H1 (cell line): ENCODE results near the gene SLC2A2. TPM values are rescaled to one million over a fixed set of nuclear protein-coding genes. Genes with fewer than 3 reads are reported as not detected.

ENCODE experiments used
- CTCF ChIA-PET: fragments of 300-600 bp; sonication (Branson Sonifier 250); formaldehyde crosslinking; loops from one replicate; lab custom pipeline; 2021; ENCODE audit not compliant: partially characterized antibody; lab: Charles Lee
- POLR2A ChIA-PET: fragments of 300-600 bp; sonication (Branson Sonifier 250); formaldehyde crosslinking; loops from one replicate; lab custom pipeline; 2021; ENCODE audit warnings: inconsistent platforms; ENCODE audit not compliant: partially characterized antibody; lab: Charles Lee
- DNase-seq, 2 experiments: peaks; one replicate each; pipeline versions ENCODE4 v3.0.0 to v3.0.0-alpha.2; 2010 to 2022; ENCODE audit warnings: low spot score in 2 of 2, low read depth in 1 of 2, mixed read lengths in 1 of 2
- FAIRE-seq: peaks from 2 replicates; lab custom pipeline; 2011; peaks lifted over from hg19 to GRCh38; lab: Jason Lieb, UNC
- H2AFZ ChIP-seq: 2 replicates; pipeline ENCODE4 v1.8.1; 2012; ENCODE audit warnings: low read length, inconsistent platforms
- H2AK5ac ChIP-seq: 2 replicates; pipeline ENCODE4 v1.6.1; 2013; ENCODE audit warnings: low read depth, low read length
- H2BK120ac ChIP-seq: replicated peaks from 2 replicates; pipeline ENCODE3; 2013; ENCODE audit warnings: low read depth, low read length, inconsistent platforms
- H2BK12ac ChIP-seq: 2 replicates; pipeline ENCODE4 v1.6.1; 2013; ENCODE audit warnings: low read depth, low read length
- H2BK15ac ChIP-seq: 2 replicates; pipeline ENCODE4 v1.6.1; 2013; ENCODE audit warnings: low read length
- H2BK20ac ChIP-seq: 2 replicates; pipeline ENCODE4 v1.6.1; 2013; ENCODE audit warnings: low read length
- H2BK5ac ChIP-seq: 2 replicates; pipeline ENCODE4 v1.6.1; 2013; ENCODE audit warnings: low read depth, low read length
- H3K14ac ChIP-seq: 2 replicates; pipeline ENCODE4 v1.6.1; 2013; ENCODE audit warnings: inconsistent platforms; ENCODE audit not compliant: insufficient read length
- H3K18ac ChIP-seq: 2 replicates; pipeline ENCODE4 v1.6.1; 2013; ENCODE audit warnings: low read length; ENCODE audit errors: extremely low read depth
- H3K23ac ChIP-seq: 2 replicates; pipeline ENCODE4 v1.6.1; 2013; ENCODE audit warnings: inconsistent platforms; ENCODE audit not compliant: insufficient read length
- H3K23me2 ChIP-seq: 2 replicates; pipeline ENCODE4 v1.6.1; 2013; ENCODE audit warnings: low read depth, low read length
- H3K27ac ChIP-seq: 2 replicates; pipeline ENCODE4 v1.6.1; 2011; ENCODE audit warnings: low read depth, low read length, inconsistent platforms
- H3K27me3 ChIP-seq, 4 experiments: replicated peaks in 1 of 4; 1 replicate in 1 of 4; 2 replicates in 3 of 4; pipeline versions ENCODE4 v1.6.1 to v1.8.1; 2011 to 2013; ENCODE audit warnings: low read length in 3 of 4, mild to moderate bottlenecking in 3 of 4, inconsistent platforms in 2 of 4, mixed read lengths in 2 of 4, moderate library complexity in 1 of 4; ENCODE audit not compliant: control insufficient read depth in 3 of 4, insufficient read depth in 3 of 4; ENCODE audit errors: extremely low read depth in 1 of 4
- H3K36me3 ChIP-seq, 4 experiments: 2 replicates each; pipeline versions ENCODE4 v1.6.1 to v1.8.1; 2011 to 2013; ENCODE audit warnings: mild to moderate bottlenecking in 4 of 4, low read length in 3 of 4, moderate library complexity in 2 of 4, control low read depth in 1 of 4, inconsistent platforms in 1 of 4; ENCODE audit not compliant: insufficient read depth in 4 of 4, control insufficient read depth in 2 of 4
- H3K4ac ChIP-seq: replicated peaks from 2 replicates; pipeline ENCODE3; 2013; ENCODE audit warnings: low read length, low read depth, mixed read lengths, inconsistent platforms; ENCODE audit not compliant: insufficient read length
- H3K4me1 ChIP-seq, 4 experiments: replicated peaks in 1 of 4; 1 replicate in 1 of 4; 2 replicates in 3 of 4; pipeline versions ENCODE4 v1.6.1 to v1.8.1; 2011 to 2013; ENCODE audit warnings: low read length in 3 of 4, inconsistent platforms in 2 of 4, mixed read lengths in 1 of 4; ENCODE audit not compliant: insufficient read depth in 4 of 4, control insufficient read depth in 3 of 4
- H3K4me2 ChIP-seq, 2 experiments: 2 replicates each; pipeline versions ENCODE4 v1.6.1 to v1.8.1; 2011 to 2013; ENCODE audit warnings: low read depth in 2 of 2, low read length in 2 of 2, control low read depth in 1 of 2, inconsistent platforms in 1 of 2, mild to moderate bottlenecking in 1 of 2; ENCODE audit not compliant: insufficient read depth in 1 of 2
- H3K4me3 ChIP-seq, 4 experiments: fragments of 200-600, 300-600 bp in 1 of 4; sonication (generic), shearing (Covaris generic), sonication (Bioruptor Twin) in 1 of 4; 2 replicates each; pipeline versions ENCODE4 v1.5.1 to v1.8.1; 2011 to 2016; ENCODE audit warnings: low read length in 4 of 4, low read depth in 3 of 4, control low read depth in 2 of 4, inconsistent platforms in 2 of 4, mild to moderate bottlenecking in 2 of 4, mixed read lengths in 1 of 4, moderate library complexity in 1 of 4; ENCODE audit not compliant: insufficient read depth in 2 of 4; ENCODE audit errors: extremely low read depth in 1 of 4
- H3K56ac ChIP-seq: replicated peaks from 2 replicates; pipeline ENCODE3; 2013; ENCODE audit warnings: low read depth, mild to moderate bottlenecking, mixed read lengths, low read length, inconsistent platforms; ENCODE audit not compliant: insufficient read length
- H3K79me1 ChIP-seq: 2 replicates; pipeline ENCODE4 v1.6.1; 2013; ENCODE audit warnings: low read depth, low read length, control low read depth
- H3K79me2 ChIP-seq, 2 experiments: 2 replicates each; pipeline versions ENCODE4 v1.6.1 to v1.8.1; 2012 to 2013; ENCODE audit warnings: low read length in 2 of 2, mild to moderate bottlenecking in 2 of 2, inconsistent platforms in 1 of 2; ENCODE audit not compliant: insufficient read depth in 2 of 2, control insufficient read depth in 1 of 2
- H3K9ac ChIP-seq, 4 experiments: replicated peaks in 1 of 4; 1 replicate in 1 of 4; 2 replicates in 3 of 4; pipeline versions ENCODE4 v1.6.1 to v1.8.1; 2011 to 2013; ENCODE audit warnings: low read depth in 3 of 4, low read length in 3 of 4, control low read depth in 2 of 4, mild to moderate bottlenecking in 2 of 4, moderate library complexity in 2 of 4, inconsistent platforms in 1 of 4; ENCODE audit errors: extremely low read depth in 1 of 4
- H3K9me3 ChIP-seq, 2 experiments: 2 replicates each; pipeline versions ENCODE4 v1.6.1 to v1.8.1; 2012 to 2013; ENCODE audit warnings: mild to moderate bottlenecking in 2 of 2, moderate library complexity in 2 of 2, control low read depth in 1 of 2, inconsistent platforms in 1 of 2, low read depth in 1 of 2, low read length in 1 of 2, mixed read lengths in 1 of 2; ENCODE audit not compliant: insufficient read depth in 2 of 2
- H4K20me1 ChIP-seq, 2 experiments: replicated peaks in 1 of 2; 2 replicates each; pipeline versions ENCODE3 to v1.8.1; 2011 to 2013; ENCODE audit warnings: inconsistent platforms in 2 of 2, low read length in 2 of 2, mild to moderate bottlenecking in 1 of 2; ENCODE audit not compliant: insufficient read depth in 2 of 2, control insufficient read depth in 1 of 2
- H4K5ac ChIP-seq: 2 replicates; pipeline ENCODE4 v1.6.1; 2013; ENCODE audit warnings: low read length, low read depth, mixed read lengths, inconsistent platforms; ENCODE audit not compliant: insufficient read length
- H4K8ac ChIP-seq: 2 replicates; pipeline ENCODE4 v1.8.0; 2013; ENCODE audit warnings: mild to moderate bottlenecking, moderate library complexity, low read length, inconsistent platforms; ENCODE audit not compliant: insufficient read depth; ENCODE audit errors: extremely low read depth
- H4K91ac ChIP-seq: replicated peaks from 2 replicates; pipeline ENCODE3; 2013; ENCODE audit warnings: low read length, mixed read lengths, inconsistent platforms; ENCODE audit not compliant: insufficient read length
- CEBPB ChIP-seq: IDR thresholded peaks from 2 replicates; pipeline ENCODE4 v1.6.1; 2012; ENCODE audit warnings: low read depth, low read length
- CTBP2 ChIP-seq: IDR thresholded peaks from 2 replicates; pipeline ENCODE4 v1.7.0; 2011; ENCODE audit warnings: borderline replicate concordance, mild to moderate bottlenecking, moderate library complexity, mixed read lengths, low read length; ENCODE audit not compliant: insufficient read depth, insufficient read length
- EP300 ChIP-seq, 2 experiments: IDR thresholded peaks; 1 replicate in 1 of 2; 2 replicates in 1 of 2; pipeline ENCODE4 v1.6.1; 2011 to 2012; ENCODE audit warnings: low read depth in 2 of 2, low read length in 2 of 2, mild to moderate bottlenecking in 2 of 2, borderline replicate concordance in 1 of 2, inconsistent platforms in 1 of 2, moderate library complexity in 1 of 2
- GABPA ChIP-seq: IDR thresholded peaks from 2 replicates; pipeline ENCODE4 v1.6.1; 2011; ENCODE audit warnings: mild to moderate bottlenecking, low read length, moderate library complexity, borderline replicate concordance; ENCODE audit not compliant: insufficient read depth
- JUND ChIP-seq: IDR thresholded peaks from 2 replicates; pipeline ENCODE4 v1.6.1; 2011; ENCODE audit warnings: mild to moderate bottlenecking, improper control_type of control experiment, low read length
- PHF8 ChIP-seq: fragments of 200-600 bp; sonication (generic); conservative IDR thresholded peaks from 2 replicates; pipeline ENCODE4 v1.7.1; 2012; ENCODE audit warnings: low read depth, mild to moderate bottlenecking, inconsistent platforms, low read length, moderate library complexity
- RBBP5 ChIP-seq: IDR thresholded peaks from 2 replicates; pipeline ENCODE4 v1.7.1; 2012; ENCODE audit warnings: low read depth, mild to moderate bottlenecking, inconsistent platforms, low read length, moderate library complexity, borderline replicate concordance
- SAP30 ChIP-seq: fragments of 300-600 bp; sonication (generic); IDR thresholded peaks from 2 replicates; pipeline ENCODE4 v1.7.1; 2012; ENCODE audit warnings: low read length, moderate library complexity, mild to moderate bottlenecking, inconsistent platforms; ENCODE audit not compliant: insufficient read depth, insufficient replicate concordance
- TEAD4 ChIP-seq: IDR thresholded peaks from 2 replicates; pipeline ENCODE4 v1.6.1; 2012; ENCODE audit warnings: low read depth, low read length, inconsistent platforms, mixed read lengths
- WGBS, 2 experiments: shearing (Covaris generic) in 1 of 2; methylation state at CpG; one replicate each; pipeline versions ENCODE4 v1.1.6 to v1.1.7; 2013 to 2015; ENCODE audit warnings: low lambda C conversion rate in 2 of 2, mixed read lengths in 2 of 2, inconsistent platforms in 1 of 2, low coverage in 1 of 2, missing lambda C conversion rate in 1 of 2; ENCODE audit not compliant: insufficient replicate concordance in 2 of 2, insufficient coverage in 1 of 2, insufficient read length in 1 of 2; ENCODE audit errors: extremely low coverage in 1 of 2, missing lambda C conversion rate in 1 of 2; 5-methylcytosine and 5-hydroxymethylcytosine counted together
- polyA plus RNA-seq, 7 experiments: library from polyadenylated mRNA; depleted of rRNA in 3 of 7; stranded (reverse) in 5 of 7; unstranded in 2 of 7; fragments of >200 nt in 5 of 7; fragments of 200-250 nt in 2 of 7; gene quantifications; 1 replicate in 5 of 7; 2 replicates in 1 of 7; 4 replicates in 1 of 7; pipeline versions ENCODE4 v1.2.1 to v1.2.3, GENCODE V29; 2011 to 2013; ENCODE audit warnings: missing spikeins in 2 of 7, mixed read lengths in 2 of 7
- total RNA-seq: library from RNA; stranded (reverse); fragmentation: NEBNext Ultra II Directional; extraction: Animal tissue kit (Norgen Biotek cat#: 25700); gene quantifications from 2 replicates; pipeline ENCODE4 v1.2.1, GENCODE V29; 2021
- TF ChIP-seq, protein P1 (sequence below): IDR thresholded peaks from 2 replicates; pipeline ENCODE4 v1.6.1; 2012; ENCODE audit warnings: inconsistent platforms
- TF ChIP-seq, protein P2 (sequence below): IDR thresholded peaks from 2 replicates; pipeline ENCODE4 v1.6.1; 2012; ENCODE audit warnings: inconsistent platforms
- TF ChIP-seq, protein P3 (sequence below): IDR thresholded peaks from 2 replicates; pipeline ENCODE4 v1.6.1; 2011; ENCODE audit warnings: low read depth, mild to moderate bottlenecking, low read length; ENCODE audit not compliant: insufficient read depth

The SLC2A2 gene
- total and polyA plus RNA-seq, 2 of the 8 experiments (the other 6 are each of a cell fraction or from before 2014, with no cell fraction given): not detected

DNA sequence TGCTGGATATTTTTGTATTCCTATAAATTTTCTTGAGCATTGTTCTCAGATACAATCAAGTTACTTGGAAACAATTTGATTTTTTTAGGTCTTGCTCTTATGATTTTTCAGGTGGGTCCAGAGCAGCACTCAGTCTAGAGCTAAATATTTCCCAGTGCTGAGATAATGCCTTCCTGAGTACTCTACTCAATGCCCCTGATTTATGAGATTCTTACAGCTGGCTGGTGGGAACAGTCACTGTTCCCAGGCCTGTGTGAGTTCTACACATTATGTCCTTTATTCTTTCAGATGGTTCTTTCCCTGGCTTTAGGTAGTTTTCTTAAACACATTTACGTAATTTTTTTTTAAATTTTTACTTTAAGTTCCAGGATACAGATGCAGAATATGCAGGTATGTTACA lies 67.1 kb downstream of the SLC2A2 start:
- Histone ChIP-seq H3K27me3 (no peaks in the 10 kb centered on the region), H3K36me3 (no peaks in the 10 kb centered on the region), H3K4me3 (no peak overlapping the region), H4K5ac (no peak overlapping the region), H3K4me2 (no peak overlapping the region), H3K9ac (no peak overlapping the region), H4K8ac (no peak overlapping the region), H3K4me1 (no peaks in the 10 kb centered on the region), H3K14ac (no peak overlapping the region), H3K4ac (no peak overlapping the region), H3K9me3 (no peaks in the 10 kb centered on the region), H3K23ac (no peak overlapping the region), H2BK15ac (no peak overlapping the region), H3K27ac (no peak overlapping the region), H2AFZ (no peak overlapping the region), H3K79me1 (no peaks in the 10 kb centered on the region), H2BK120ac (no peak overlapping the region), H2BK12ac (no peak overlapping the region), H4K91ac (no peak overlapping the region), H4K20me1 (no peaks in the 10 kb centered on the region), H2BK5ac (no peak overlapping the region), H3K56ac (no peak overlapping the region), H2BK20ac (no peak overlapping the region), H3K18ac (no peak overlapping the region), H2AK5ac (no peak overlapping the region), H3K23me2 (no peaks in the 10 kb centered on the region), H3K79me2 (no peaks in the 10 kb centered on the region)
- 97% methylated on average over 1 of the region's 1 CpG; no CpG with 5 or more reads in 1 of the 2 experiments for WGBS, 2 experiments
- no peak for DNase-seq
- no peak for FAIRE-seq
- ChIA-PET POLR2A (no interaction called here), CTCF (no interaction called here)
- TF ChIP-seq GABPA (no peak), CEBPB (no peak), JUND (no peak), RBBP5 (no peak), EP300 (IDR thresholded peaks at IDR 0.05; ENCODE audit: borderline replicate concordance in 1 of 2, low read depth in 2 of 2, low read length in 2 of 2) (no peak), SAP30 (no peak), CTBP2 (no peak), PHF8 (no peak), TEAD4 (no peak)
- TF ChIP-seq, protein P1, sequence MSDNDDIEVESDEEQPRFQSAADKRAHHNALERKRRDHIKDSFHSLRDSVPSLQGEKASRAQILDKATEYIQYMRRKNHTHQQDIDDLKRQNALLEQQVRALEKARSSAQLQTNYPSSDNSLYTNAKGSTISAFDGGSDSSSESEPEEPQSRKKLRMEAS: no peak
- TF ChIP-seq, protein P2, sequence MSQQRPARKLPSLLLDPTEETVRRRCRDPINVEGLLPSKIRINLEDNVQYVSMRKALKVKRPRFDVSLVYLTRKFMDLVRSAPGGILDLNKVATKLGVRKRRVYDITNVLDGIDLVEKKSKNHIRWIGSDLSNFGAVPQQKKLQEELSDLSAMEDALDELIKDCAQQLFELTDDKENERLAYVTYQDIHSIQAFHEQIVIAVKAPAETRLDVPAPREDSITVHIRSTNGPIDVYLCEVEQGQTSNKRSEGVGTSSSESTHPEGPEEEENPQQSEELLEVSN: no peak
- TF ChIP-seq, protein P3, sequence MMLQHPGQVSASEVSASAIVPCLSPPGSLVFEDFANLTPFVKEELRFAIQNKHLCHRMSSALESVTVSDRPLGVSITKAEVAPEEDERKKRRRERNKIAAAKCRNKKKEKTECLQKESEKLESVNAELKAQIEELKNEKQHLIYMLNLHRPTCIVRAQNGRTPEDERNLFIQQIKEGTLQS: no peak
